IPS-15b (cell line): ENCODE data around the gene CAPN1.

Experiments used
- H3K27me3 ChIP-seq: one replicate; pipeline ENCODE4 v1.6.1; 2013; ENCODE audit warnings: low read length; ENCODE audit not compliant: control insufficient read depth, insufficient read depth
- H3K36me3 ChIP-seq: one replicate; pipeline ENCODE4 v1.6.1; 2013; ENCODE audit warnings: low read length; ENCODE audit not compliant: control insufficient read depth, insufficient read depth
- H3K4me1 ChIP-seq: one replicate; pipeline ENCODE4 v1.6.1; 2013; ENCODE audit warnings: mild to moderate bottlenecking, low read length; ENCODE audit not compliant: control insufficient read depth, insufficient read depth
- H3K4me3 ChIP-seq: one replicate; pipeline ENCODE4 v1.5.1; 2013; ENCODE audit warnings: low read depth, low read length
- H3K9ac ChIP-seq: one replicate; pipeline ENCODE4 v1.6.1; 2013; ENCODE audit warnings: low read depth, mild to moderate bottlenecking, low read length
- H3K9me3 ChIP-seq: one replicate; pipeline ENCODE4 v1.6.1; 2013; ENCODE audit warnings: mild to moderate bottlenecking, low read length; ENCODE audit not compliant: control insufficient read depth, insufficient read depth

Gene CAPN1

DNA sequence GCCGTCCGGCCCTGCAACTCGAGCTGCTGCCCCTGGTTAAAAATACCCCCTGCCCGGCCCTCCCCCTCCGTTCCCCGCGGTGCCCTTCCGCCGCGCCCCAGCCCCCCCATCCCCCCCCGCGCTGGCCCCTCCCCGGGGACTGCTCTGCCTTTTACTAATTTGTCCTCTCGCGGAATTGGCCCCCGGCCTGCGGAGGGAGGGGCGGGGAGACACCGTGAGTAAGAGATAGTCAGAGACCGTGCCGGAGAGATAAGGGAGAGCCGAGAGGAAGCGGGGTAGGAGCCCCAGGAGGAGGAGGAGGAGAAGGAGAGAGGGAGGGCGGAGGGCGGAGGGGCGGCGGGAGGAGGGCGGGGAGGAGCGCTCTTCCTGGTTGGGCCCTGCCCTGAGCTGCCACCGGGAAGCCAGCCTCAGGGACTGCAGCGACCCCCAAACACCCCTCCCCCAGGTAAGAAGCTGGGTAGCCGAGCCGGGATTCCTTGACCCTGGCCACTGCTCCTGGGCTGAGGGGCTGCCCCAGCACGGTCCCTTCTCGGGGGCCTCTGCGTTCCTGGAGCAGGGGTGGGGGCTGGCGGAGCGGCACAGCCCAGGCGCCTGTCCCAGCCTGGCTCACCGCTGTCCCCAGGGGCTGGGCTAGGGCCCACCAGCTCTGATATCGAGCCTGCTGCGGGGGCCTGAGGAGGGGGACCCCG, at the start of gene CAPN1:
Gene CAPN1 (plus strand): TSS at position 360 of the 689 bp plus-strand sequence. CDS start 774 bp downstream, outside the sequence.
- H3K4me1 ChIP-seq: peaks cover 23% of the 10 kb centered on the region
- no peaks in the 10 kb centered on the region for H3K27me3 ChIP-seq
- H3K9me3 ChIP-seq: no peaks in the 10 kb centered on the region
- peak within 1 kb of the TSS; percentile 83 for H3K9ac ChIP-seq
- H3K4me3 ChIP-seq: peak within 1 kb of the TSS; percentile 97
- peaks cover 14% of the 10 kb centered on the region for H3K36me3 ChIP-seq

DNA sequence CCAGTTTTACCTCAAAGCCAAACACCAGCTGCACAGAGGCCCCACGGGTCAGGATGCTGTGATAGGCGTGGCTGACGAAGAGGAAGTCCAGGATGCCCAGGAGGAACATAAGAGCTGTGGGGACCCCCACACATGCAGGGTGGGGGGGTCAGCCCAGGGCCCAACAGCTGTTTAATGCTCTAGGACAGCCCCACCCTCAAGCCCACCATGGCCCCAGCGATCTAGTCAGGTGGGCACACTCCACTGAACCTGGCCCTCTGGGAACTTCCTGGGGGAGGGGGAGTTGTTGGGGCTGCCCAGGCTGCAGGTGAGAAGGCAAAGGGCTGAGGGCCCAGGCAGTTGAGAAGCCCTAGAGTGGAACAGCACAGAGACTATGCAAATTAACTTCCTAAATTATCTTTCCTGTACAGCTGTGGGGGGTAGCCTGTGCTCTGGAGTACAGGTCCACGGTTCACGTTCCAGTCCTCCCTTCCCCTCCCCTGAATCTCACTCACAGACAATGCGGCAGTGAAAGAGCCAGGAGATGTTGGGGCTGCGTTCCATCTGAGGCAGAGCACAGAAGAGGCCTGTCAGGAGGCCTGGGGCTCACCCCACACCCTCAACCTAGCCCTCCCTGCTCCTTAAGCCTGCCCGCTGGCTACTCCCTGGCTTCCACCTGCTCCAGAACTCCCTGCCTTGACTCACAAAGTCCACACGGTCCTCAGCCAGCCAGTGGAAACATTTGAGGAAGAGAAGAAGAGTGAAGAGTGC, 49.3 kb upstream of the CAPN1 start:
- Histone ChIP-seq H3K4me3 (no peak overlapping the region), H3K9ac (no peak overlapping the region), H3K9me3 (no peaks in the 10 kb centered on the region), H3K27me3 (no peaks in the 10 kb centered on the region), H3K4me1 (peaks cover 4% of the 10 kb centered on the region), H3K36me3 (peaks cover 53% of the 10 kb centered on the region)

DNA sequence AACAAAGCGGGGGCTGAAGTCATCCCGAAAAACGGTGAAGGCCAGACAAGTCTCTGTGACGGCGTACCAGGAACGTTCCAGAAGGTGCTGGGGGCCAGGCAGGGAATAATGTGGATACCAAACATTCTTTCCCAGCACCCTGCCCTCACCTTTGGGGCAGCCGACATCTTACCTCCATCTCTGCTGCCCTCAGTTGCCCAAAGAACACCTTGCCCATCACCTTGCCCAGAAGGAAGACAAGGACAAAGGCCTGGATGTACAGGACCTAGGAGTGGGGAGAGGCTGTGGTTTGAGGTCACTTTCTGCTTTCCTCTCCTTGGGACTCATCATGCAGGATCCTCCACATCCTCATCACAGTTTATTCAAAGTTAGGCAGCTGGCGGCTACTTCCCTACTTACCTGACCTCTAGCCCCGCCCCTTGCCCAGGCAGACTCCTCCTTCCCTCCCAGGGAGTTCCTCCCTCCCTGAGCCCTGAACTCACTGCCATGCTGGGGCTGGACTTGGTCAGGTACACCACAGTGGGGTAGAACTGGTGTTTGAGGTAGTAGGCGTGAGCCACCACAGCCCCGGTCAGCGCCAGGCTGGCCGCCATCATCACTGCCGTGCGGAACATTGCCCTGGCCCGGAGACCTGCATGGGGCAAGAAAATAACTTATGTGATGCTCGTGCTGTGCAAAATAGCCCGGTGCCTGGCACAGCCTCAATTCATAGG, 48.6 kb upstream of the CAPN1 start:
- H3K27me3 ChIP-seq: no peaks in the 10 kb centered on the region
- peaks cover 47% of the 10 kb centered on the region for H3K36me3 ChIP-seq
- no peaks in the 10 kb centered on the region for H3K9me3 ChIP-seq
- peak overlapping the region; percentile 96 for H3K9ac ChIP-seq
- H3K4me1 ChIP-seq: peaks cover 4% of the 10 kb centered on the region
- peak overlapping the region; percentile 99 for H3K4me3 ChIP-seq

DNA sequence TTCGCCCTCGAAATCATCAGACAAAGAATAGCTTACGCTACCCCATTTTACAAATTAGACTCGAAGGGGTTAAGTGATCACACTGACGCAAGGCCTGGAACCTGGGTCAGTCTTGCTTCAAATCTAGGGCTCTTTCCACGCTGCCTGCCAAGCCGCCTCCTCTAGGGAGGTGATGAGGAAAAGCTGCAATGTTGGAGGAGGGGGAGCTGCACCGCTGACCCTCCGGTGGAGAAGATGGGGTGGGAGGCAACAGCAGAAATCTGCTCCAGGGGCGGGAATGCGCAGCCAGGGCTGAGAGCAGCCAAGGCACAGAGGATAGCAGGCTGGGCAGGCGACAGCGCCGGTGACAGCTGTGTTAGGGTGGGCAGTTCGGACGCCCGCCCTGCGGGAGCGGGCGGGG, 48.0 kb upstream of the CAPN1 start:
- no peaks in the 10 kb centered on the region for H3K27me3 ChIP-seq
- peaks cover 4% of the 10 kb centered on the region for H3K4me1 ChIP-seq
- H3K36me3 ChIP-seq: peaks cover 41% of the 10 kb centered on the region
- peak overlapping the region; percentile 96 for H3K9ac ChIP-seq
- peak overlapping the region; percentile 99 for H3K4me3 ChIP-seq
- H3K9me3 ChIP-seq: no peaks in the 10 kb centered on the region

DNA sequence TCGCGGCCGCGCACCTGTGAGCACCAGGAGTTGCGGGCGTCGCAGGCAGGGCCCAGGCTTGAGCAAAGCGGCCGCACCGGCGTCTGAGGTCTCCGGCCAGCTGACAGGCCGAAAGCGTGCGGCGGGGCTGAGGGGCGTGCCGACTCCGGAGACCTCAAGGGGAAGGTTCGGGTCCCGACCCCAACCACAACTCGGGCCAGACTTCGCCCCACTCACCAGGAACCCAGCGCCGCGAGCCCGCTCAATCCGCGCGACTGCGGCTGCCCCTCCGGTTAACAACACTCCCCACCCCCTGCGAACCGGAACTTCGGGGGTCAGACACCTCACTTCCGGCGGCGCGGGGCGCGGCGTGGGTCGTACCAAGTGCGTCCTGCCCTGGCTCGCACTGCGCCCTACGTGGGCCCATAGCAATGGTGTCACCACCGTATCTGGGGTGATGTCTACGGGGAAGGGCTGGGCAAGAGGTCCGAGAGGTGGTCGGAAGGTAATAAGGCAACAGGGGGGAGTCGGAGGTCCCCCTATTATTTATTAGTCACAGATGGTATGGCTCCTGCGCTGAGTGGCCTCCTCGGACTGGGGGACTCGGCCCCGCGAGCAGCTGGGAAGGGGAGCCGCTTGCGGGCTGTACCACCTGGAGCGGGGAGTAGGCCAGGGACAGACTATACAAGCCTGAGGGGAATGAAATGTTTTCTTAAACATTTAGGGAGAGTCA, 47.3 kb upstream of the CAPN1 start, which contains the start of gene SYVN1:
Gene SYVN1 (minus strand): TSS at position 280 of the 712 bp plus-strand sequence. CDS start 918 bp downstream, outside the sequence.
- no peaks in the 10 kb centered on the region for H3K9me3 ChIP-seq
- H3K4me1 ChIP-seq: peaks cover 4% of the 10 kb centered on the region
- H3K4me3 ChIP-seq: peak within 1 kb of the TSS; percentile 99
- H3K9ac ChIP-seq: peak within 1 kb of the TSS; percentile 96
- H3K36me3 ChIP-seq: peaks cover 36% of the 10 kb centered on the region
- no peaks in the 10 kb centered on the region for H3K27me3 ChIP-seq

DNA sequence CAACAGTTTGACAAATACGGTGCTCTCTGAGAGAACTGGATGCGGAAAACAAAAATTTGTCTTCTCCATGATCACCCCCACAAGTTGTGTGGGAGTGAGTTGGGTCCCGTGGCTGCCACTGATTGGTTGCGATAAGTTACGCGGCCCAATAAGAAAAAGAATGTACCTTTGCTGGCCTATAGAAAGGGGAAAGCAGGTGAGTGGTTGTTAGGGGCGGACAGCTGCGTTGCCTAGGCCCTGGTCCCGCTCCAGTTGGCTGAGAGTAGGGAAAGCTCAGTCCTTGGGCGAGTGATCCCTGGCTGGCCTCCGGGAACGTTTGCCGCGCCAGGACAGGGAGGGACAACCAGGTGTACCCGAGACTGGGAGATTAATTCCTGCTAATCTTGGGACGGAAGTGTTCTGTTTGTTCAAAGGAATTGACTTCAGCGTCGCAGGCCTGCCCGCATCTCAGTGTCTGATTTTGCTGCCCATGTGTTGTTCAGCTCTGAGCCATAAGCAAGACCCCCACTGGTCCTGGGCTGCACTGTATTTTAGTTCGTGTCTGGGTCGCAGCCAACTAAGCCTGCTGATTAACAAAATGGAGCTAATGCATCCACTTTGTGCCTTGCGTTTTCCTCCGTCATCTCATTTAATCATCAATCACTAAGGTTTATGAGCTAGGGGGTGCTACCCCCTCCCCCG, 46.6 kb upstream of the CAPN1 start:
- Histone ChIP-seq H3K27me3 (no peaks in the 10 kb centered on the region), H3K9me3 (no peaks in the 10 kb centered on the region), H3K4me3 (peak overlapping the region; percentile 99), H3K36me3 (peaks cover 29% of the 10 kb centered on the region), H3K4me1 (peaks cover 4% of the 10 kb centered on the region), H3K9ac (peak overlapping the region; percentile 96)

DNA sequence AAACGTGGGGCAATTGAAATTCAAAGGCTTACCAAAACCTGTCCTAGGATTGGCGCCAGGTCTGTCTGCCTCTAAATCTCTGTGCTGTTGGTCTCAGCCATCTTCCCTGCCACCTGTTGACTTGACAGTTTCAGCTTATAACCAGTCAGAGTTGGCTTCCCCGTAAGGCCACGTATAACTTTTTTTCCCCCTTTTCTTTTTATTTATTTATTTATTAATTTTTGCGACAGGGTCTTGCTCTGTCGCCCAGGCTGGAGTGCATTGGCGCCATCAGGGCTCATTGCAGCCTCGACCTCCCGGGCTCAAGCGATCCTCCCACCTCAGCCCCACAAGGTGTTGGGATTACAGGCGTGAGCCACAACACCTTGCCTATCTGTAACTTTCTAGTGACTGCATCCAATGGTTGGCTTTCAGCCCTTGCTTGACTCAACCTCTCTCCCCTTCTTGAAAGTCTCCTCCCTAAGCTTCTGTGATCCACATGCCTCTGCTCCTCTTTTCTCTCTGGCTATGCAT, 46.0 kb upstream of the CAPN1 start:
- H3K4me1 ChIP-seq: peaks cover 4% of the 10 kb centered on the region
- peak overlapping the region; percentile 99 for H3K4me3 ChIP-seq
- H3K36me3 ChIP-seq: peaks cover 25% of the 10 kb centered on the region
- H3K27me3 ChIP-seq: no peaks in the 10 kb centered on the region
- no peaks in the 10 kb centered on the region for H3K9me3 ChIP-seq
- peak overlapping the region; percentile 67 for H3K9ac ChIP-seq

DNA sequence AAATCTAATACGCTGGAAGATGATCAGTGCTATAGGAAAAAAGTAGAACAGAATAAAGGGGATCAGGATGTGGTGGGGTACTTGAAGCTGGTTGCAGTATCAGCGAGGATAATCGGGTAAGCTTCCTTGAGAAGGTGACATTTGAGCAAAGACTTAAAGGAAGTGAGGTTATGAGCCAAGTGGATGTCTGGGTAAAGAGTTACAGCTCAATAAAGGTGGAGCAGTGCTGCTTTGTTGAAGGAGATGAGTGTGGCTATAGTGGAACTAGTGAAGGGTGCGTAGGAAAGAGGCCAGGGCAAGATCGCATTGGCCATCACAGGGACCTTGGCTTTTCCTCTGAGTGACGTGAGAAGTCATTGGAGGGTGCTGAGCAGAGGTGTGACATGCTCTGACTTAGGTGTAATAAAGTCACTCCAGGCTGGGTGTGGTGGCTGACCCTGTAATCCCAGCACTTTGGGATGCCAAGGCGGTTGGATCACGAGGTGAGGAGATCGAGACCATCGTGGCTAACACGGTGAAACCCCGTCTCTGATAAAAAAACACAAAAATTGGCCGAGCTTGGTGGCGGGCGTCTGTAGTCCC, 45.1 kb upstream of the CAPN1 start:
- H3K9ac ChIP-seq: no peak overlapping the region

DNA sequence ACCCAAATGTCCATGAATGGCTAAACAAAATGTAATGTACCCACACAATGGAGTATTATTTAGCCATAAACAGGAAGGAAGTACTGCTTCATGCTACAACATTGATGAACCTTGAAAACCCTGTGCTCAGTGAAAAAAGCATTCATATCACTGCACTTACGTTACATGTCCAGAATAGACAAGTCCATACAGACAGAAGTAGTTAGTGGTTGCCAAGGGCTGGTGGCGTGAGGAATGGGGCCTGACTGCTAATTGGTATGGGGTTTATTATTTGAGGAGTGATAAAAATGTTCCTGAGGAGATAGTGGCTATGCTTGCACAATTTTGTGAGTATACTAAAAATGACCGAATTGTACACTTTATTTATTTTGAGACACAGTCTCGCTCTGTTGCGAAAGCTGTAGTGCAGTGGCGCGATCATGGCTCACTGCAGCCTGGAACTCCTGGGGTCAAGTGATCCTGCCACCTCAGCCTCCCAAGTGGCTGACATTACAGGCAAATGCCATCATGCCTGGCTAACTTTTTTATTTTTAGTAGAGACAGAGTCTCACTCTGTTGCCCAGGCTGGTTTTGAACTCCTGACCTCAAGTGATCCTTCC, 39.7 kb upstream of the CAPN1 start:
- Histone ChIP-seq H3K4me3 (no peak overlapping the region), H3K9me3 (no peaks in the 10 kb centered on the region), H3K27me3 (peaks cover 3% of the 10 kb centered on the region), H3K36me3 (no peaks in the 10 kb centered on the region), H3K9ac (no peak overlapping the region), H3K4me1 (no peaks in the 10 kb centered on the region)

More for the DNA sequence above, 45.1 kb upstream of the CAPN1 start:
- H3K9me3 ChIP-seq: no peaks in the 10 kb centered on the region
- H3K27me3 ChIP-seq: peaks cover 3% of the 10 kb centered on the region
- H3K4me3 ChIP-seq: no peak overlapping the region
- H3K36me3 ChIP-seq: peaks cover 16% of the 10 kb centered on the region
- H3K4me1 ChIP-seq: peaks cover 4% of the 10 kb centered on the region

DNA sequence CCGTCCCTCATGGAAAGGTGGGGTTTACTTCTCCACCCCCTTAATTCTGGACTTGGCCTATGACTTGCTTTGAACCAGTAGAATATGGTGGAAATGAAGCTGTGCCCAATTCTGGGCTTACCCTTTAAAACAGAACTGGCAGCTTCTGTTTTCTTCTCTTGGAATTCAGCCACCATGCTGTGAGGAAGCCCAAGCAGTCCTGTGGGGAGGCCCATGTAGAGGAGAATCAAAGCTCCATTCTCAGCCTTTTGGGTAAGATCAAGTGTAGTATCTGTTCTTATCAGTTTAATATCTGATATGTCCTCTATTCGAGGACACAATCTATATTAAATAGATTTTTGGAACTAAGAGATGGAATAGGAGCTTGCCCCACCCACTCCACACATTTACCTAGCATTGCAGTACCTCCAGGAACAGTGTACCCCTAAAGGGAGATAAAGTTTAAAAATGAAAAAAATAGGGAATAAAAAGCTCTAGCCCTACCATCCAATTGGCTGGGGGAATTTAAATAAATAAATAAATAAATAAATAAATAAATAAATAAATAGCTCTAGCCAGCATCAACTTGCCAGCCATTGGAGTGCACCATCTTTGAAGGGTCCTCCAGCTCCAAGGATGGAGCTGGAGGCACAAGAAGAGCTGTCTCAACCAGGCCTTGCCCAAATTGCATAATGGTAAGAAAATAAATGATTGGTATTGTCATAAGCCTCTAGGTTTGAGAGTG, 34.2 kb upstream of the CAPN1 start:
- Histone ChIP-seq H3K4me3 (no peak overlapping the region), H3K9ac (no peak overlapping the region), H3K9me3 (no peaks in the 10 kb centered on the region), H3K27me3 (no peaks in the 10 kb centered on the region), H3K36me3 (no peaks in the 10 kb centered on the region), H3K4me1 (no peaks in the 10 kb centered on the region)
